Right atrium auricular region (tissue), 2 donors: Measurements from ENCODE around the gene YAF2. TPM values are rescaled to one million over a fixed set of nuclear protein-coding genes. Genes with fewer than 3 reads are reported as not detected.

Source experiments
- DNase-seq: peaks from one replicate; pipeline ENCODE4 v3.0.0-alpha.2; 2019; ENCODE audit warnings: low spot score
- H3K27ac ChIP-seq, 2 donors: fragments of 200-600 bp; sonication (generic); 1 replicate in 1 of 2; 2 replicates in 1 of 2; pipeline ENCODE4 v1.5.1; 2016 to 2019
- H3K27me3 ChIP-seq, 2 donors: fragments of 200-600 bp; sonication (generic); one replicate each; pipeline versions ENCODE4 v1.5.1 to v1.6.0; 2017 to 2019
- H3K36me3 ChIP-seq: fragments of 200-600 bp; sonication (generic); one replicate; pipeline ENCODE4 v1.5.1; 2016
- H3K4me1 ChIP-seq, 2 donors: fragments of 200-600 bp; sonication (generic); one replicate each; pipeline versions ENCODE4 v1.5.1 to v1.6.0; 2017 to 2019
- H3K4me3 ChIP-seq, 2 donors: fragments of 200-600 bp; sonication (generic); 1 replicate in 1 of 2; 2 replicates in 1 of 2; pipeline ENCODE4 v1.5.1; 2017 to 2019; ENCODE audit warnings: mild to moderate bottlenecking in 1 of 2, moderate library complexity in 1 of 2
- H3K9me3 ChIP-seq, 2 donors: fragments of 200-600 bp; sonication (generic); one replicate each; pipeline ENCODE4 v1.5.1; 2019
- total RNA-seq, 2 donors: library from RNA; depleted of rRNA; stranded (reverse); fragments of >200 nt; gene quantifications; one replicate each; pipeline ENCODE4 v1.1.0, GENCODE V29; 2016
- TF ChIP-seq, protein P1 (sequence below), 2 donors: fragments of 200-600 bp; sonication (generic); IDR thresholded peaks; one replicate each; pipeline ENCODE4 v1.5.1; 2019; ENCODE audit warnings: antibody characterized with exemption in 2 of 2

The YAF2 gene
- total RNA-seq, 2 donors from 2014 or later = 54.3 to 63.2 TPM

DNA sequence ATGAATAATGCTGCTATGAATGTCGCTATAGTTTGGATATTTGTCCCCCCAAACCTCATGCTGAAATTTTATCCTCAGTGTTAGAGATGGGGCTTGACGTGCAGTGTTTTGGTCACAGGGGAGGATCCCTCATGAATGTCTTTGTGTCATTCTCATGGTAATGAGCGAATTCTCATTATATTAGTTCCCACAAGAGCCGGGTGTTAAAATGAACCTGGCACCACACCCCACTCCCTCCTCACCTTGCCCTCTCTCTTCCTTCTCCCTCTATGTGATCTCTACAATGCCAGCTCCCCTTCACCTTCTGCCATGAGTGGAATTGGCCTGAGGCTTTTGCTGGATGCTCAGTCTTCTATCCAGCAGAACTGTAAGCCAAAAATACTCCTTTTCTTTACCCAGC, 37.5 kb upstream of the YAF2 start:
- DNase-seq = no peak
- Histone ChIP-seq H3K36me3 (no peaks in the 10 kb centered on the region), H3K4me3 (no peak overlapping the region), H3K27ac (no peak overlapping the region), H3K4me1 (no peaks in the 10 kb centered on the region), H3K9me3 (no peaks in the 10 kb centered on the region), H3K27me3 (no peaks in the 10 kb centered on the region)
- TF ChIP-seq, protein P1, sequence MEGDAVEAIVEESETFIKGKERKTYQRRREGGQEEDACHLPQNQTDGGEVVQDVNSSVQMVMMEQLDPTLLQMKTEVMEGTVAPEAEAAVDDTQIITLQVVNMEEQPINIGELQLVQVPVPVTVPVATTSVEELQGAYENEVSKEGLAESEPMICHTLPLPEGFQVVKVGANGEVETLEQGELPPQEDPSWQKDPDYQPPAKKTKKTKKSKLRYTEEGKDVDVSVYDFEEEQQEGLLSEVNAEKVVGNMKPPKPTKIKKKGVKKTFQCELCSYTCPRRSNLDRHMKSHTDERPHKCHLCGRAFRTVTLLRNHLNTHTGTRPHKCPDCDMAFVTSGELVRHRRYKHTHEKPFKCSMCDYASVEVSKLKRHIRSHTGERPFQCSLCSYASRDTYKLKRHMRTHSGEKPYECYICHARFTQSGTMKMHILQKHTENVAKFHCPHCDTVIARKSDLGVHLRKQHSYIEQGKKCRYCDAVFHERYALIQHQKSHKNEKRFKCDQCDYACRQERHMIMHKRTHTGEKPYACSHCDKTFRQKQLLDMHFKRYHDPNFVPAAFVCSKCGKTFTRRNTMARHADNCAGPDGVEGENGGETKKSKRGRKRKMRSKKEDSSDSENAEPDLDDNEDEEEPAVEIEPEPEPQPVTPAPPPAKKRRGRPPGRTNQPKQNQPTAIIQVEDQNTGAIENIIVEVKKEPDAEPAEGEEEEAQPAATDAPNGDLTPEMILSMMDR (IDR thresholded peaks at IDR 0.05) = no peak

GRCh38 chr12:42273706-42274105, 35.7 kb upstream of the YAF2 start:
- DNase-seq = no peak
- H3K27me3 ChIP-seq = no peaks in the 10 kb centered on the region
- no peak overlapping the region for H3K4me3 ChIP-seq
- no peaks in the 10 kb centered on the region for H3K9me3 ChIP-seq
- H3K4me1 ChIP-seq = no peaks in the 10 kb centered on the region
- H3K36me3 ChIP-seq = no peaks in the 10 kb centered on the region
- TF ChIP-seq, protein P1 (IDR thresholded peaks at IDR 0.05) = no peak
- H3K27ac ChIP-seq = no peak overlapping the region

- no peaks in the 10 kb centered on the region for H3K36me3 ChIP-seq
- H3K27ac ChIP-seq = no peak overlapping the region
- TF ChIP-seq, protein P1 (IDR thresholded peaks at IDR 0.05) = no peak
- H3K4me1 ChIP-seq = no peaks in the 10 kb centered on the region
- DNase-seq = no peak
- no peaks in the 10 kb centered on the region for H3K27me3 ChIP-seq
- H3K4me3 ChIP-seq = no peak overlapping the region
- H3K9me3 ChIP-seq = no peaks in the 10 kb centered on the region
Observed at GRCh38 chr12:42270596-42270995, 32.5 kb upstream of the YAF2 start.

DNA sequence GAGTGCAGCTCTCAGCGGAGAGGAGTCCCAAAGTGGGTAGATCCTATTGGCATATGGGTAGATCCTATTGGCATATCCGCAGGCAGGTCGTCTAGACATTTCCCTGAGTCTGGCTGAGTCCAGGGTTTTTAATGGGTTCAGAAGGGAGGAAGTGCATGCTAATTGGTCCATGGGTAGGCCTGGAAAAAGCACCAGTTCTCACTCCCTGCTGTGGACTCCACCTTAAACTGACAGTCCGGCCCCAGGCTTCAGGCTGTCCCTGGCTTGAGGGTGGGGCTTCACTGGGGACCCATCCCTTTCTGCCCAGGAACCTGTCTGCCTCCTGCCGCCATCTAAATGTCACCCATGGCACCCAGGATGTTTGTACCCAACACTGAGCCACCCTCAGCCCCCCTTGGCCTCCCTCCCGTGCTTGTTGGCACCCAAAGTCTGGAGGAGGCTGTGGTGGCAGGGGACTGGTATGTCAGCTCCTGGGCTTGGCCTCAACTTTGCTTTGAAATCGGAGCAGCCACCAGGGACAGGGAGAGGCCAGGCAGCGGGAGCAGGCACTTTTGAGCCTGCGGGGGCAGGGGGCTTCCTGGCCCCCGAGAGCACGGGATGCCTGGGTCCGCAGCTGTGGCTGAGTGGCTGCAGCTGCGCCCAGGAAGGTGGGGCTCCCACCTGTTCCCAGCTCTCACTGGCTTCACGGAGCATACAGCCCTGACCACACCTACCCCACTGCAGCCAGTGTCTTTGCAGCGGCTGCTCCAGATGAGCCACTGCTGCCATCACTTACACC, 29.6 kb upstream of the YAF2 start:
- Histone ChIP-seq H3K9me3 (no peaks in the 10 kb centered on the region), H3K27me3 (no peaks in the 10 kb centered on the region), H3K36me3 (no peaks in the 10 kb centered on the region), H3K27ac (no peak overlapping the region), H3K4me3 (no peak overlapping the region), H3K4me1 (no peaks in the 10 kb centered on the region)
- no peak for DNase-seq
- TF ChIP-seq, protein P1 (IDR thresholded peaks at IDR 0.05) = no peak

DNA sequence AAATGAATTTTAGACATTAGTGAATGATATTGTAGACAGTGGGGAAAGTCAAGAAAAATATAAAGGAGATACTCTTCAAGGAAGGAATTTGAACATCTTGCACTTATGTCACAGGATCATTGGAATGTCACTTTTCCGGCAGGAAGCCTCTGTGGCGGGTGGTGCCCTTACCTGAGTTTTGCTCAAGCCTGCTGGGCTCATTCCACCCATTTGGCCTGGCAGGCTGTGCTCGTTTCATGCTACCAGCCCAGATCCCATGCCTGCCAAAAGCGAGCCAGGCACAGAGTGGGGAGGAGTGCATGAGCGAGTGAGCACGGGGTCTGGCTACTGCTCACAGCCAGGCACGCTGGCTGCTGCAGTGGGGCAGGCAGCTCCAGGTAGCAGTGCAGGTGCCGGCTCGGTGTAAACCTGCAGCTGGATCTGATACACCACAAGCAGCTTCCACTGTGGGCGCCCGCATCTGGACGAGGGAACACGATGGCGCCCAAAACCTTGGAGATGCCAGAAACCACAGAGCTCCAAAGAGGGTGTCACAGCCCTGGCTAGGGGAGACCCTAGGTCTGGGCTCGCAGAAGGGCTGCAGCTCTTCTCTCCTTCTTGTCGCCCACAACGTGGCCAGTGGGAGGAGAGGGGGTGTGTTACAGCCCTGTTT, 28.7 kb upstream of the YAF2 start:
- H3K36me3 ChIP-seq = no peaks in the 10 kb centered on the region
- no peak for DNase-seq
- no peaks in the 10 kb centered on the region for H3K27me3 ChIP-seq
- no peaks in the 10 kb centered on the region for H3K9me3 ChIP-seq
- TF ChIP-seq, protein P1 (IDR thresholded peaks at IDR 0.05) = no peak
- H3K4me1 ChIP-seq = no peaks in the 10 kb centered on the region
- H3K4me3 ChIP-seq = no peak overlapping the region
- H3K27ac ChIP-seq = no peak overlapping the region
